ENCODE measurements around the gene NTN1. TPM values are rescaled to one million over a fixed set of nuclear protein-coding genes. Genes with fewer than 3 reads are reported as not detected.

NTN1 gene
- polyA plus RNA-seq, 1 donor from 2014 or later, result 16.2 TPM

DNA sequence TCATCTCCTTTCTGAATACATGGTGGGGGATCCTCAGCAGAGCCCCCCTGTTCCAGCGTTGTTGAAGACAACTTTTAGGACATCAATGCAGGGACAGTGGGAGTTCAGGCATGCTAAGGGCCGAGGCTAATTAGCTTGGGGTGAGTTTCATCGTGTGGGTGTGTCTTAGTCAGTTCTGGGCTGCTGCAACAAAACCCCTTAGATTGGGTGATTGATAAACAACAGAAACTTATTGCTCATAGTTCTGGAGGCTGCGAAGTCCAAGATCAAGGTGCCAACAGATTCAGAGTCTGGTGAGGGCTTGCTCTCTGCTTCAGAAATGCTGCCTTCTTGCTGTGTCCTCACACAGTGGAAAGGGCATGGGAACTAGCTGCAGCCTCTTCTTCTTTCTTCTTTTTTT is 214.0 kb downstream of the NTN1 start:
- TF ChIP-seq, protein P1, sequence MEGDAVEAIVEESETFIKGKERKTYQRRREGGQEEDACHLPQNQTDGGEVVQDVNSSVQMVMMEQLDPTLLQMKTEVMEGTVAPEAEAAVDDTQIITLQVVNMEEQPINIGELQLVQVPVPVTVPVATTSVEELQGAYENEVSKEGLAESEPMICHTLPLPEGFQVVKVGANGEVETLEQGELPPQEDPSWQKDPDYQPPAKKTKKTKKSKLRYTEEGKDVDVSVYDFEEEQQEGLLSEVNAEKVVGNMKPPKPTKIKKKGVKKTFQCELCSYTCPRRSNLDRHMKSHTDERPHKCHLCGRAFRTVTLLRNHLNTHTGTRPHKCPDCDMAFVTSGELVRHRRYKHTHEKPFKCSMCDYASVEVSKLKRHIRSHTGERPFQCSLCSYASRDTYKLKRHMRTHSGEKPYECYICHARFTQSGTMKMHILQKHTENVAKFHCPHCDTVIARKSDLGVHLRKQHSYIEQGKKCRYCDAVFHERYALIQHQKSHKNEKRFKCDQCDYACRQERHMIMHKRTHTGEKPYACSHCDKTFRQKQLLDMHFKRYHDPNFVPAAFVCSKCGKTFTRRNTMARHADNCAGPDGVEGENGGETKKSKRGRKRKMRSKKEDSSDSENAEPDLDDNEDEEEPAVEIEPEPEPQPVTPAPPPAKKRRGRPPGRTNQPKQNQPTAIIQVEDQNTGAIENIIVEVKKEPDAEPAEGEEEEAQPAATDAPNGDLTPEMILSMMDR (IDR thresholded peaks at IDR 0.05; ENCODE audit: poor library complexity, severe bottlenecking), result no peak
- TF ChIP-seq SMC3 (conservative IDR thresholded peaks at IDR 0.05; ENCODE audit: poor library complexity), result no peak
- H3K9me3 ChIP-seq (ENCODE audit: low read length), result no peaks in the 10 kb centered on the region
- no peak overlapping the region for H3K4me2 ChIP-seq (ENCODE audit: low read length)
- no peaks in the 10 kb centered on the region for H3K9me2 ChIP-seq (ENCODE audit: insufficient read depth, low read length)
- no peaks in the 10 kb centered on the region for H3K27me3 ChIP-seq (ENCODE audit: insufficient read depth, low read depth, low read length)
- no peaks in the 10 kb centered on the region for H4K20me1 ChIP-seq (ENCODE audit: insufficient read depth)
- no peak overlapping the region for H3K27ac ChIP-seq (ENCODE audit: low read length)
- no peaks in the 10 kb centered on the region for H3K79me2 ChIP-seq (replicated peaks; ENCODE audit: insufficient read depth, low read length)
- no peak overlapping the region for H2AFZ ChIP-seq (ENCODE audit: low read depth, low read length)
- H3F3A ChIP-seq (ENCODE audit: insufficient read depth, low read length, poor library complexity, severe bottlenecking), result no peaks in the 10 kb centered on the region
- H3K4me3 ChIP-seq (ENCODE audit: low read length), result no peak overlapping the region
- H3K36me3 ChIP-seq (ENCODE audit: insufficient read depth, low read length), result no peaks in the 10 kb centered on the region
- no peak overlapping the region for H3K9ac ChIP-seq (ENCODE audit: low read length)

DNA sequence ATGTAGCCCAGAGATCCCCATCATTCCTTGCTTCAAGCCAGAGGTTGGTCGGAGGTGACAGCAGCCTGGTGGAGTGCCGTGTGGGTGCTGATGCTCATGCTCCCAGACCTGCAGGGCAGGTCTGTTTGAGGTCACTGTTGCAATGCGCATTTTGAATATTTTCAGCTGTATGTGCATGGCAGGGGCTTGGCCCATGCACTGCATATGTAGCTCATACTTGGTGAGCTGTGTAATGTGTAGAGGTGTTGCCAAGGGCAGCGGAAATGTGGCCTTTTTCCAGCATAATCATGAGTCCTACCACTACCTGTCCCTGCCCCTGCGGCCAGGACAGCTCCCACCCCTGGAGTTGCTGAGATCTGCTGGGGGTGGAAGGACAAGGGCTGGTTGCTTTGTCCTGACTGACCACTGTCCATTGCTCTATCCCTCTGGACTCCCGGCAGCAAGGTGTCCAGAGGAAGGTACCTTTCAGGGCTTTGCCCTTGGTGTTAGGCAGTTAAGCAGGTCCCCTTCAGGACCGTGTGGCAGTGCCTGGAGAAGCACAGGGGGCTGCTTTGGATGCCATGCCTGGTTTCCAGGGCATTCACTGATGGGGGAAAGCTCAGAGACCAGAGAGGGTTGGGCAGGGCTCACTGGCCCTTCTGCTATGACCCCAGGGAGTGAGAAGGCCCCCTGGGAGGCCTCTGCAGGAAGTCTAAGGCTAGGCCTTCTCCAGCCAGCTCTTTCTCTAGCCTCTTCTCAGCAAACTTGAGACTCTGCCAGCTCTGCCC is 215.2 kb downstream of the NTN1 start:
- no peak overlapping the region for H2AFZ ChIP-seq (ENCODE audit: low read depth, low read length)
- TF ChIP-seq, protein P1 (IDR thresholded peaks at IDR 0.05; ENCODE audit: poor library complexity, severe bottlenecking), result no peak
- TF ChIP-seq EZH2 (IDR thresholded peaks at IDR 0.05; ENCODE audit: borderline replicate concordance, insufficient read depth, low read length, poor library complexity, severe bottlenecking) (no peak), RAD21 (conservative IDR thresholded peaks at IDR 0.05) (no peak), POLR2AphosphoS5 (IDR thresholded peaks at IDR 0.05) (no peak), SMC3 (conservative IDR thresholded peaks at IDR 0.05; ENCODE audit: poor library complexity) (no peak), MXI1 (conservative IDR thresholded peaks at IDR 0.05; ENCODE audit: poor library complexity, severe bottlenecking) (no peak), TAF1 (IDR thresholded peaks at IDR 0.05; ENCODE audit: low read depth) (no peak), EP300 (conservative IDR thresholded peaks at IDR 0.05; ENCODE audit: poor library complexity, severe bottlenecking) (no peak)
- TF ChIP-seq, protein P2, sequence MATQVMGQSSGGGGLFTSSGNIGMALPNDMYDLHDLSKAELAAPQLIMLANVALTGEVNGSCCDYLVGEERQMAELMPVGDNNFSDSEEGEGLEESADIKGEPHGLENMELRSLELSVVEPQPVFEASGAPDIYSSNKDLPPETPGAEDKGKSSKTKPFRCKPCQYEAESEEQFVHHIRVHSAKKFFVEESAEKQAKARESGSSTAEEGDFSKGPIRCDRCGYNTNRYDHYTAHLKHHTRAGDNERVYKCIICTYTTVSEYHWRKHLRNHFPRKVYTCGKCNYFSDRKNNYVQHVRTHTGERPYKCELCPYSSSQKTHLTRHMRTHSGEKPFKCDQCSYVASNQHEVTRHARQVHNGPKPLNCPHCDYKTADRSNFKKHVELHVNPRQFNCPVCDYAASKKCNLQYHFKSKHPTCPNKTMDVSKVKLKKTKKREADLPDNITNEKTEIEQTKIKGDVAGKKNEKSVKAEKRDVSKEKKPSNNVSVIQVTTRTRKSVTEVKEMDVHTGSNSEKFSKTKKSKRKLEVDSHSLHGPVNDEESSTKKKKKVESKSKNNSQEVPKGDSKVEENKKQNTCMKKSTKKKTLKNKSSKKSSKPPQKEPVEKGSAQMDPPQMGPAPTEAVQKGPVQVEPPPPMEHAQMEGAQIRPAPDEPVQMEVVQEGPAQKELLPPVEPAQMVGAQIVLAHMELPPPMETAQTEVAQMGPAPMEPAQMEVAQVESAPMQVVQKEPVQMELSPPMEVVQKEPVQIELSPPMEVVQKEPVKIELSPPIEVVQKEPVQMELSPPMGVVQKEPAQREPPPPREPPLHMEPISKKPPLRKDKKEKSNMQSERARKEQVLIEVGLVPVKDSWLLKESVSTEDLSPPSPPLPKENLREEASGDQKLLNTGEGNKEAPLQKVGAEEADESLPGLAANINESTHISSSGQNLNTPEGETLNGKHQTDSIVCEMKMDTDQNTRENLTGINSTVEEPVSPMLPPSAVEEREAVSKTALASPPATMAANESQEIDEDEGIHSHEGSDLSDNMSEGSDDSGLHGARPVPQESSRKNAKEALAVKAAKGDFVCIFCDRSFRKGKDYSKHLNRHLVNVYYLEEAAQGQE (IDR thresholded peaks at IDR 0.05; ENCODE audit: borderline replicate concordance), result no peak
- H3K9ac ChIP-seq (ENCODE audit: low read length), result no peak overlapping the region
- H3K79me2 ChIP-seq (replicated peaks; ENCODE audit: insufficient read depth, low read length), result no peaks in the 10 kb centered on the region
- no peaks in the 10 kb centered on the region for H3K9me3 ChIP-seq (ENCODE audit: low read length)
- no peaks in the 10 kb centered on the region for H3K36me3 ChIP-seq (ENCODE audit: insufficient read depth, low read length)
- no peaks in the 10 kb centered on the region for H4K20me1 ChIP-seq (ENCODE audit: insufficient read depth)
- no peaks in the 10 kb centered on the region for H3K9me2 ChIP-seq (ENCODE audit: insufficient read depth, low read length)
- no peak overlapping the region for H3K4me3 ChIP-seq (ENCODE audit: low read length)
- H3K4me2 ChIP-seq (ENCODE audit: low read length), result no peak overlapping the region
- no peaks in the 10 kb centered on the region for H3K27me3 ChIP-seq (ENCODE audit: insufficient read depth, low read depth, low read length)
- peak overlapping the region; percentile 49 for H3K27ac ChIP-seq (ENCODE audit: low read length)
- no peaks in the 10 kb centered on the region for H3F3A ChIP-seq (ENCODE audit: insufficient read depth, low read length, poor library complexity, severe bottlenecking)

Data from neural cell (in vitro differentiated cells).